ENCODE data around the gene PSMB7.

DNA sequence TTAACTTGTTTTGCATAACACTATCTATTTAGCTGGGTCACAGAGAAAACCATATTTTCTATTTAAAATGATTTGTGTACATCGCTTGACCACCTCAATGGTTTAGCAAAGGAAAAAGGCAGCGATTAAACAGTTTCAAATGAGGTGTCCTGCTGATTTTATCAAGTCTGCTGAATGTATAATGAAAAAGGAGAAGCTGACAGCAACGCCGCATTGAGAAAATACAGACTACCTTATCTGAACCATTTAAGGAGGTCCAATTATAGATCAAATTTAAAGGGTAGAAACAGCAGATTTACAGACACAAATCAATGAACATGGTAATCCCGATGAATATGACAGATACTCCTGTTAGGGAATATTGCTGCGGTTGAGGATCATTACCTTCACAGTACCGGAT is 29.6 kb downstream of the PSMB7 start:
- TF ChIP-seq, protein P1, sequence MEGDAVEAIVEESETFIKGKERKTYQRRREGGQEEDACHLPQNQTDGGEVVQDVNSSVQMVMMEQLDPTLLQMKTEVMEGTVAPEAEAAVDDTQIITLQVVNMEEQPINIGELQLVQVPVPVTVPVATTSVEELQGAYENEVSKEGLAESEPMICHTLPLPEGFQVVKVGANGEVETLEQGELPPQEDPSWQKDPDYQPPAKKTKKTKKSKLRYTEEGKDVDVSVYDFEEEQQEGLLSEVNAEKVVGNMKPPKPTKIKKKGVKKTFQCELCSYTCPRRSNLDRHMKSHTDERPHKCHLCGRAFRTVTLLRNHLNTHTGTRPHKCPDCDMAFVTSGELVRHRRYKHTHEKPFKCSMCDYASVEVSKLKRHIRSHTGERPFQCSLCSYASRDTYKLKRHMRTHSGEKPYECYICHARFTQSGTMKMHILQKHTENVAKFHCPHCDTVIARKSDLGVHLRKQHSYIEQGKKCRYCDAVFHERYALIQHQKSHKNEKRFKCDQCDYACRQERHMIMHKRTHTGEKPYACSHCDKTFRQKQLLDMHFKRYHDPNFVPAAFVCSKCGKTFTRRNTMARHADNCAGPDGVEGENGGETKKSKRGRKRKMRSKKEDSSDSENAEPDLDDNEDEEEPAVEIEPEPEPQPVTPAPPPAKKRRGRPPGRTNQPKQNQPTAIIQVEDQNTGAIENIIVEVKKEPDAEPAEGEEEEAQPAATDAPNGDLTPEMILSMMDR (conservative IDR thresholded peaks at IDR 0.05; ENCODE audit: low read depth, low read length): no peak
- TF ChIP-seq POLR2A (IDR thresholded peaks at IDR 0.05; ENCODE audit: low read depth, low read length) (no peak), RAD21 (IDR thresholded peaks at IDR 0.05; ENCODE audit: low read length) (no peak)
- TF ChIP-seq, protein P2, sequence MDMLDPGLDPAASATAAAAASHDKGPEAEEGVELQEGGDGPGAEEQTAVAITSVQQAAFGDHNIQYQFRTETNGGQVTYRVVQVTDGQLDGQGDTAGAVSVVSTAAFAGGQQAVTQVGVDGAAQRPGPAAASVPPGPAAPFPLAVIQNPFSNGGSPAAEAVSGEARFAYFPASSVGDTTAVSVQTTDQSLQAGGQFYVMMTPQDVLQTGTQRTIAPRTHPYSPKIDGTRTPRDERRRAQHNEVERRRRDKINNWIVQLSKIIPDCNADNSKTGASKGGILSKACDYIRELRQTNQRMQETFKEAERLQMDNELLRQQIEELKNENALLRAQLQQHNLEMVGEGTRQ (IDR thresholded peaks at IDR 0.05; ENCODE audit: low read depth, low read length): no peak
